ENCODE results near the gene RORB. TPM values are rescaled to one million over a fixed set of nuclear protein-coding genes. Genes with fewer than 3 reads are reported as not detected.

Gene RORB
- total RNA-seq, 1 experiment from 2014 or later, result 8.7 TPM

GRCh38 chr9:74562611-74563010 lies 65.5 kb downstream of the RORB start:
- DNase-seq (ENCODE audit: low spot score) (no peak), ATAC-seq (no peak)
- H3K27ac Mint-ChIP-seq, result no peak overlapping the region
- no peak for TF ChIP-seq USF2 (CRISPR knock-in tag; IDR thresholded peaks at IDR 0.05)
- TF ChIP-seq NR2C2 (CRISPR knock-in tag; IDR thresholded peaks at IDR 0.05), result no peak
- TF ChIP-seq NFATC4 (CRISPR knock-in tag; IDR thresholded peaks at IDR 0.05), result no peak
- no peak for TF ChIP-seq STAT6 (CRISPR knock-in tag; conservative IDR thresholded peaks at IDR 0.05; ENCODE audit: low read depth)
- no peak for TF ChIP-seq ERG (CRISPR knock-in tag; IDR thresholded peaks at IDR 0.05)
- no peak for TF ChIP-seq HMGXB4 (CRISPR knock-in tag; IDR thresholded peaks at IDR 0.05)
- TF ChIP-seq ZNF138 (CRISPR knock-in tag; conservative IDR thresholded peaks at IDR 0.05), result no peak
- TF ChIP-seq ZNF317 (CRISPR knock-in tag; IDR thresholded peaks at IDR 0.05; ENCODE audit: borderline replicate concordance, low read depth), result no peak
- TF ChIP-seq, protein P1, sequence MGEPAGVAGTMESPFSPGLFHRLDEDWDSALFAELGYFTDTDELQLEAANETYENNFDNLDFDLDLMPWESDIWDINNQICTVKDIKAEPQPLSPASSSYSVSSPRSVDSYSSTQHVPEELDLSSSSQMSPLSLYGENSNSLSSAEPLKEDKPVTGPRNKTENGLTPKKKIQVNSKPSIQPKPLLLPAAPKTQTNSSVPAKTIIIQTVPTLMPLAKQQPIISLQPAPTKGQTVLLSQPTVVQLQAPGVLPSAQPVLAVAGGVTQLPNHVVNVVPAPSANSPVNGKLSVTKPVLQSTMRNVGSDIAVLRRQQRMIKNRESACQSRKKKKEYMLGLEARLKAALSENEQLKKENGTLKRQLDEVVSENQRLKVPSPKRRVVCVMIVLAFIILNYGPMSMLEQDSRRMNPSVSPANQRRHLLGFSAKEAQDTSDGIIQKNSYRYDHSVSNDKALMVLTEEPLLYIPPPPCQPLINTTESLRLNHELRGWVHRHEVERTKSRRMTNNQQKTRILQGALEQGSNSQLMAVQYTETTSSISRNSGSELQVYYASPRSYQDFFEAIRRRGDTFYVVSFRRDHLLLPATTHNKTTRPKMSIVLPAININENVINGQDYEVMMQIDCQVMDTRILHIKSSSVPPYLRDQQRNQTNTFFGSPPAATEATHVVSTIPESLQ (CRISPR knock-in tag; IDR thresholded peaks at IDR 0.05), result no peak
- TF ChIP-seq, protein P2, sequence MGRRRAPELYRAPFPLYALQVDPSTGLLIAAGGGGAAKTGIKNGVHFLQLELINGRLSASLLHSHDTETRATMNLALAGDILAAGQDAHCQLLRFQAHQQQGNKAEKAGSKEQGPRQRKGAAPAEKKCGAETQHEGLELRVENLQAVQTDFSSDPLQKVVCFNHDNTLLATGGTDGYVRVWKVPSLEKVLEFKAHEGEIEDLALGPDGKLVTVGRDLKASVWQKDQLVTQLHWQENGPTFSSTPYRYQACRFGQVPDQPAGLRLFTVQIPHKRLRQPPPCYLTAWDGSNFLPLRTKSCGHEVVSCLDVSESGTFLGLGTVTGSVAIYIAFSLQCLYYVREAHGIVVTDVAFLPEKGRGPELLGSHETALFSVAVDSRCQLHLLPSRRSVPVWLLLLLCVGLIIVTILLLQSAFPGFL (CRISPR knock-in tag; IDR thresholded peaks at IDR 0.05; ENCODE audit: borderline replicate concordance), result no peak
- TF ChIP-seq IRF1 (CRISPR knock-in tag; IDR thresholded peaks at IDR 0.05), result no peak
- TF ChIP-seq ESRRA (CRISPR knock-in tag; IDR thresholded peaks at IDR 0.05; ENCODE audit: borderline replicate concordance), result no peak
- TF ChIP-seq PRDM15 (CRISPR knock-in tag; IDR thresholded peaks at IDR 0.05), result no peak
- no peak for TF ChIP-seq NR3C1 (CRISPR knock-in tag; conservative IDR thresholded peaks at IDR 0.05; ENCODE audit: low read depth)
- no peak for TF ChIP-seq CREB1 (CRISPR knock-in tag; IDR thresholded peaks at IDR 0.05)
- no peak overlapping the region for H3K4me3 Mint-ChIP-seq
- POLR2A ChIA-PET, result no interaction called here
- peaks cover 11% of the 10 kb centered on the region for H3K4me1 Mint-ChIP-seq
- H3K36me3 Mint-ChIP-seq, result no peaks in the 10 kb centered on the region
- H3K9me3 Mint-ChIP-seq, result no peaks in the 10 kb centered on the region
- CTCF ChIA-PET, result no interaction called here
- H3K27me3 Mint-ChIP-seq (ENCODE audit: low read depth), result no peaks in the 10 kb centered on the region
